GM04504 (cell line): Measurements from ENCODE around the gene WASF1.
"Not testable (repeated sequence)": the region's sequence is repeated elsewhere in the genome, so short reads cannot be mapped to it uniquely, and the experiment has no call there.

Experiments used
- DNase-seq: peaks from one replicate; pipeline ENCODE4 v3.0.0-alpha.2; 2012; ENCODE audit warnings: low read depth

Gene WASF1

DNA sequence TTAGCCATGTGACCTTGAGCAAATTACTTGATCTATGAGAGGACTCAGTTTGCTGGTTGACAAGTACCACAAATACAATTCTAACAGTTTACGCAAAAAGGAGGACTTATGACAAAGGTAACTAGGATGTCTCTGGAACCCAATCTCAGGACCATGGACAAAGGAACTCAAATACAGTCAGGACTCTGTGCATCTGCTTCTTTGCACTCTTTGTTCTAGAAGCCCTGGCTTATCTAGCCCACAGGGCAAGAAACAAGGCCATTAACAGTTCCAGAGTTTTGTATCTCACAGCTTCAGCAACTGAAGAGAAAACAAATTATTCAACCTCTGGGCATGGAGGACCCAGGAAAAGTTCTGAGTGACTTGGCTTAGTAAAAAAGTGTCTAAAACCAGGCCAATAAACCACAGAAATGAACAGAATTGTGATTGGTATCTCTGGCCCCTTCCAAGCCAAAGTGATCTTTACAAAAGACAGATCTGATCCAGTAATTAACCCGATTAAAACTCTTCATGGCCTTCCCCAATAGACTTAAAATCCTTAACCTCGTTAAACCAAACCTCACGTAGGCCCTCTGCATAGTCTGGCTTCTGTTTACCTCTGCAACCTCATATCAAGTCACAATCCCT, 5.9 kb downstream of the WASF1 start:
- DNase-seq, result no peak

DNA sequence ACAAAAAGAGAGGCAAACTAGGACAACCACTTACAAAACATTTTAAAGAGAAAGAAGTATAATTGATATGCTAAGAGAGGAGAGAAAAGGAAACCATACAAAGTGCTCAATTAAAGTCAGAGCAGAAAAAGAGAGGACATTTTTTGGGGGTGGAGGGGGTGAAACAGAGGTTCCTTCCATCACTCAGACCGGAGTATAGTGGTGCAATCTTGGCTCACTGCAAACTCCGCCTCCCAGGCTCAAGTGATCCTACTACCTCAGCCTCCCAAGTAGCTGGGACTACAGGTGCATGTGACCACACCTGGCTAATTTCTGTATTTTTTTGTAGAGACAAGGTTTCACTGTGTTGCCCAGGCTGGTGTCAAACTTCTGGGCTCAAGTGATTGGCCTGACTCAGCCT, 9.4 kb downstream of the WASF1 start:
- DNase-seq, result no peak

DNA sequence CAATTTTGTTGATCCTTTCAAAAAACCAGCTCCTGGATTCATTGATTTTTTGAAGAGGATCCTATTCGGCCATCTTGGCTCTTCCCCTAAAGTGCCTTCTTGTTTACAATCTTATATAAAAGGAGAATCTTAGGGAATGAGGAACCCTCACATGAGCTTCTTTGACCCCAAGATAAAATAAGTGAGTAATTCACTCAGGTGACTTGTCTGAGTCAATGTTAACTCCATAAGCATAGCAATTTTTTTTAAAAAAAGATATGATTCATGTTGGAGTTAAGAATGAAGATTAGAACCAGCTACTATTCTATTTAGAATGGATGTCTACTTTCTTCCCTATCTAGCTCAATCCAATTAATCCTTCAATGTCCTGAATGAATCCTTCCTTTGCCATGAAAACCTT, 21.0 kb downstream of the WASF1 start:
- no peak for DNase-seq

DNA sequence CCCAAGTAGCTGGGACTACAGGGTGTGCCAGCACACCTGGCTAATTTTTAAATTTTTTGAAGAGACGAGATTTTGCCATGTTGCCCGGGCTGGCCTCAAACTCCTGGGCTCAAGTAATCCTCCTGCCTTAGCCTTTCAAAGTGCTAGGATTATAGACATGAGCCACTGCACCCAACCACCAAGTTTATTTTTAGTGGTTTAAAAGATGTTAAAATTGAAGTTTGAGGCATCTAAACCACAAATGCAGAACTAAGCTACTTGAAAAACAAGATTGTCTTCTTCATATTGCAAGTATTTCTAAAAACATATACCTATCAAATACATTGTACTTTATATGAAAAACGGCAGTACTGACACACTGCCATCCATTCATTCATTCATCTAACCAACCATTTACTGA, 31.6 kb downstream of the WASF1 start:
- no peak for DNase-seq

DNA sequence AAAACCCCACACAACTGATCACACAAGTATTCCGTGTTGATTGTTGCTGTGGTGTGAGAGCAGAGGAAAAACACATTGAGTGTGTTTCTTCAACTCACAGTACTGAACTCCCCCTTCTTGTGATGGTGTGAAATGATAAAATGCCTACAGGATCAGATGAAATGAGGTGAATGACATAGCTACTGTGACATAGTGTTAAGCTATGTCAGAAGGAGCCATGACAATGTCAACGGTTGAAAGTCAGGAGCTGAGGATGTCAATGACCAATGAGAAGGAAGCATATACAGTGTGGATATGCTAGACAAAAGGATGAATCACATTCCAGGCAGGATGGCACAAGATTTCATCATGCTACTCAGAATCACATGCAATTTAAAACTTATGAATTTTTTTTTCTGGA, 38.8 kb downstream of the WASF1 start:
- DNase-seq, result peak; percentile 22

DNA sequence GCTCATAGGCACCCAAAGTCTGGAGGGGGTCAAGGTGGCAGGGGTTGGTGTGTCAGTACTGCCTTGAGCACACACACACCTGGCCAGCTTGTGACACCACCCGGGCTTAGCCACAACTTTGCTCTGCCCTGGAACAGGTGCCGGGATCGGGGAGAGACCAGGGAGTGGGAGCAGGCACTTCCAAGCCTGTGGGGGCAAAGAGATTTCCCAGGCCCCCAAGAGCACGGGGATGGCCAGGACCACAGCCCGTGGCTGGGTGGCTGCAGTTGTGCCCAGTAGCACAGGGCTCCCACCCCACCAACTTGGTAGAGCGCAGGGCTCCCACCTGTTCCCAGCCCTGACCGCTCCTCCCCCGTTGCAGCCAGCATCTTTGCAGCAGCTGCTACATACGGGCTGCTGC, 40.4 kb downstream of the WASF1 start:
- no peak for DNase-seq

DNA sequence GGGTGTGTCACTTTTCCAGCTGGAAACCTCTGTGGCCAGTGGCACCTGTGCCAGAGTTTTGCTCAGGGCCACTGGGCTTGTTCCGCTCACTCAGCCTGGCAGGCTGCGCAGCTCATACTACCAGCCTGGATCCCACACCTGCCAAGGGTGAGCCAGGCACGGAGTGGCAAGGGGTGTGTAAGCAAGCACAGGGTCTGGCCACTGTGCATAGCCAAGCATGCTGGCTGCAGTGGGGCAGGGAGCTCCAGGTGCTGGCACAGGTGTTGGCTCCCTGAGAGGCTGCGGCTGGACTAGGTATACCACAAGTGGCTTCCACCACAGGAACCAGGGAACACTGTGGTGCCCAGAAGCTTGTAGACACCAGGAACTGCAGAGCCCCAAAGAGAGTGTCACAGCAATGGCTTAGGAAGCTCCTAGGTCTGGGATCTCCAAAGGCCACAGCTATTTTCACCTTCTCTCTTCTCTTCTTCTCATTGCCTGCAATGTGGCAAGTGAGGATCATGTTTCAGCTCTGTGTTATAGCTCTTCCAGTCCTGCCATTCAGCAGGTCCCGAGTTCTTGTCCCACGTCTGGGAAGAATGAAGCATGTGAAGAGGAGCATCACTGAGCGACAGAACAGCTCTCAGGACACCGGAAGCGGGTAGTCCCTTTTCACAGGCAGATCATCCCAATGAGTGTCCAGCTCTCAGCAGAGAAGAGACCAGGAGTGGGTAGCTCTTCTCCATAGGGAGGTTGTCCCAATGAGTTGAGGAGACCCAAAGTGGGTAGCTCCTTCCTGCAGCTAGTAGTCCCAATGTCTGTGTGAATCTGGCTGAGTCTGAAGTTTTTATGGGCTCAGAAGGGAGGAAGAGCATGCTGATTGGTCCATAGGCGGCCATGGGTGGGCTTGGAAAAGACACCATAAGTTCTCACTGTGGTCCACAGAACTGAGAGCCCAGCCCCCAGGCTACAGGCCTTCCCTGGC, 41.3 kb downstream of the WASF1 start:
- no peak for DNase-seq

DNA sequence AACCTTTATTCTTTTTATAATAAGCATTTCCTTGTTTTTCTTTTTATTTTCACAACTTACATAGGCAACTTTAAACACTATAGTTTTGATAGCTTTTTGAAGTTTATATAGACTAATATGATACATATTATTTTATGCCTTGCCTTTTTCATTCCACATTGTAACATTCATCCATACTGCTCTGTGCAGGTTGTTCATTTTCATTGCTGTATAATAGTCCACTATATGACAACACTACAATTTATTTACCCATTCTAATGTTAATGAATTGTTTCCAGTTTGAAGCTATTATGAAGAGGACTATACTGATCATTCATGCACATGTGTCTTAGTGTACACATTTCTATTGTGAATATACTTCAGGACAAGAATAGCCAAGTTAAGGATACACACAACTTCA, 49.1 kb downstream of the WASF1 start:
- no peak for DNase-seq

DNA sequence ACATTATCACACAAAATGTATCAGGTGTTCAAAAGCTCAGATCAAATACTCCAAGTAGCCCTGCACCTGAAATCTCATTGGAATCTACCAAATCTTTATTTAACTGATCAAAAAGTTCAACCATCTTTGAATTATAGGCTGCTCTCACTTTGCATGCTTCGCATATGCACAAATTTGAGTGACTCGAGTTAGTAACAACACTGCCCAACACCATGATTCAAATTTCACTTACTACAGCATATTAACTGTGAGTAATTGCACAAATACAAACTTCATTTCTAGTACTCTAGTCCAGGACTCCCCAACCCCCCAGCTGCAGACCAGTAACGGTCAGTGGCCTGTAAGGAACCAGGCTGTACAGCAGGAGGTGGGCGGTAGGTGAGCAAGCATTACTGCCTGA, 51.1 kb downstream of the WASF1 start:
- DNase-seq, result no peak

DNA sequence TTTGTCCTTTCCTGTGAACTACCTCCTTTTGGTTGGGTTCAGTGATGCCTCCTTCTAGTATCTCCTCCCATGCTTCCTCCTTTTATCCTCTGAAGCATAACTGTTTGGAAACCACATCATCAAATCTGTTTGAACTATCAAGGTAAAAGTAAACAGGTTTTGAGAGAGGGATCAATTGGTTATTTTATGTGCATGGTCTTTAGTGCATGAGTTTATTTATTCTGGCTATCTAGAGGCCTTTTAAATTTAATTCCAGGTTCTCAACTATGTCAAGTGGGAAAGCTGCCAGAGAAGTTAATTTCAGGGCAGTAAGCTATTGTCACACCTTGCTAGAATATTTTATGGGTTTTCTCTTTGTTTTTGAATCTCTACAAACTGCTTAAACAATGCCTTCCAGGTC, 54.1 kb downstream of the WASF1 start:
- no peak for DNase-seq

DNA sequence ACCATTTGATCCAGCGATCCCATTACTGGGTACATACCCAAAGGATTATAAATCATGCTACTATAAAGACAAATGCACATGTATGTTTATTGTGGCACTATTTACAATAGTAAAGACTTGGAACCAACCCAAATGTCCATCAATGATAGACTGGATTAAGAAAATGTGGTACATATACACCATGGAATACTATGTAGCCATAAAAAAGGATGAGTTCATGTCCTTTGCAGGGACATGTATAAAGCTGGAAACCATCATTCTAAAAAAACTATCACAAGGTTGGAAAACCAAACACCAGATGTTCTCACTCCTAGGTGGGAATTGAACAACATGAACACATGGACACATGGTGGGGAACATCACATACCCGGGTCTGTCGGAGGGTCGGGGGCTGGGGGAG, 57.8 kb downstream of the WASF1 start:
- not testable (repeated sequence) for DNase-seq

DNA sequence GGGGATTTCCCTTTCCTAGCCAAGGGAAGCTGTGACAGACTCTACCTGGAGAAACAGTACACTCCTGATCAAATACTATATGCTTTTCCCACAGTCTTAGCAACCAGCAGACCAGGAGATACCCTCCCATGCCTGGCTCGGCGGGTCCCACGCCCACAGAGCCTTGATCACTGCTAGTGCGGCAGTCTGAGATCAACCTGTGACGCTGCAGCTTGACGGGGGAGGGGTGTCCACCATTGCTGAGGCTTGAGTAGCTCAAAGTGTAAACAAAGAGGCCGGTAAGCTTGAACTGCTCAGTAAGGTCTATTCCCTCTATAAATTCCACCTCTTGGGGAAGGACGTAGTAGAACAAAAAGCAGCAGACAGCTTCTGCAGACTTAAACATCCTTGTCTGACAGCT, 63.2 kb downstream of the WASF1 start:
- no peak for DNase-seq

DNA sequence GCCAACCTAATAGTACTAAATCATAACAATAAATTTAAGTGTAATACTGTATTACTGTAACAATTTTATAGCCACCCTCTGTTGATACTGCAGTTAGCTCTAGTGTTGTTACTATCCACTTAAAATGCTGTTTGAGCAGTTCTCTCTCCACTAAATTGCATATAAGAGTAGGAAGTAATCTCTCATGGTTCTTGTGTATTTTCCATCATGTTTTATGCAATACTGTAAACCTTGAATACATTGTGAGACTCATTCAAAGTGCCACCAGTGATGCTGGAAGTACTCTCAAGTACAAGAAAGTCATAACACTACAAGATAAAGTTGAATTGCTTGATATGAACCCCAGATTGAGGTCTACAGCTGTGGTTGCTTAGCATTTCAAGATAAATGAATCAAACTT, 65.5 kb downstream of the WASF1 start:
- no peak for DNase-seq

DNA sequence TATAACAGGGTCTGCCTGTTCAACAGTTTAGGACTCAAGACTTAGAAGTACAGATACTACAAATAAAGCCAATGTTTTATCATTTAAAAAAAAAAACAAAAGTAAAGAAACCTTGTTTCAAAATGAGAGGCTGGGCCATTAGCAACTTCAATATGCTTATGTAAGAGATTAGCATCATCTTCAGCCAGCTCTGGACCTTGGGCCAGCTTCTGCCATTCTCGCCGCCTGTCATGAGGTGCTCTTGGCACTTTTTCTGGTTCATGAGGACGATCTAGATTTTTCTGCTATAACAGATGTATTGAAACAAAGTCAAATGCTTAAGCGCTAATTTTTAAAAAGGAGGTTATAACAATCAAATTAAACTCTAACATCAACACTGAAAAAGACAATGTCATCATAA, 74.2 kb downstream of the WASF1 start:
- no peak for DNase-seq

DNA sequence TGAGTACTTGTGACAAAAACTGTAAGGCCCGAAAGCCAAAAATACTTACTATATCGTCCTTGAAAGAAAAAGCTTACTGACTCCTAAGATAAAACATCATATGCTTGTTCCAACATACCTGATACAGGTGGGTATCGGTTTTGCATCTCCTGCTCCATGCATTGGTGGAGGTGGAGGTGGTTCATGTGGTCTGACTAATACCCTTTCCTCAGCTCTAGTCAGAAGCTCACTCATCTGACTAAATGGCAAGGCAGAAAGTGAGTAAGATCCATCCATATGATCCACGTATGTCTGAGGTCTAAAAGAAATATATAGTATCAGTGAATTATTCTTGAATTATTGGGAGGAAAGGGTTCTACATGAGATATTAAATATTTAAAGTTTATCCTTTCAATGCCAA, 76.2 kb downstream of the WASF1 start:
- DNase-seq, result no peak

DNA sequence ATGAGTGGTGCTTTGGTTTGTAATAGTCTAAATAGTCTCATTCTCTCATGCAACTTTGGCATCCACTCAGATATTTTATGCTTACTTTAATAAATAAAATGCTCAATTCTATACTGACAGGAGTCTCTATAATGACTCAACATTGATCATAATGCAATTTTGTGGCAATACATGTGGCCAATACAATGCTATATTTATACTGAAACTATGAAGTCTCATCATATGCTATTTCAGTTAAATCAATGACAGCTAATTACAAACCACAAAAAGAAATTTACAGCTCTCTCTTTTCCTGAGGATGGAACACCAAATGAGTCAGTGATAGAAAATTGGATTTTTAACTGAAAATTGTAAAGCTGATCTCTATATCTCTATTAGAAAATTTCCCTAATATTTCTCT, 77.1 kb downstream of the WASF1 start:
- DNase-seq, result no peak

DNA sequence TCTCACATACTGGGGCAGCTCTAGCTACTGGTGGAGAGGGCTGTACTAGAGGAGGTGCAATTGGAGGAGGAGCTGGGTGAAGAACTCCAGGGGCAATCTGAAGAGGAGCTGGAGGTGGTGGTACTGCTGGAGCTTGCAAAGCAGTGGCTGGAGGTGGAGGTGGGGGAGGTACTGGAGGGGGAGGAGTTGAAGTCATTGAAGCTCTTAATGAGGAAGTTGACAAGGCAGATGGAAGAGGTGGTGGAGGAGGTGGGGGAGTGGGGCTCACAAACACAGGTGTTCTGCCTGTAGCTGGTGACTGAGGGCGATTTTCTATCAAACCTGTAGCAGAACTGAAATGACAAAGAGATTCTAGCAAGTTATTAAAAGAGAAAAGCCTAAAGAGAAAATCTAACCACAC, 77.6 kb downstream of the WASF1 start:
- no peak for DNase-seq

DNA sequence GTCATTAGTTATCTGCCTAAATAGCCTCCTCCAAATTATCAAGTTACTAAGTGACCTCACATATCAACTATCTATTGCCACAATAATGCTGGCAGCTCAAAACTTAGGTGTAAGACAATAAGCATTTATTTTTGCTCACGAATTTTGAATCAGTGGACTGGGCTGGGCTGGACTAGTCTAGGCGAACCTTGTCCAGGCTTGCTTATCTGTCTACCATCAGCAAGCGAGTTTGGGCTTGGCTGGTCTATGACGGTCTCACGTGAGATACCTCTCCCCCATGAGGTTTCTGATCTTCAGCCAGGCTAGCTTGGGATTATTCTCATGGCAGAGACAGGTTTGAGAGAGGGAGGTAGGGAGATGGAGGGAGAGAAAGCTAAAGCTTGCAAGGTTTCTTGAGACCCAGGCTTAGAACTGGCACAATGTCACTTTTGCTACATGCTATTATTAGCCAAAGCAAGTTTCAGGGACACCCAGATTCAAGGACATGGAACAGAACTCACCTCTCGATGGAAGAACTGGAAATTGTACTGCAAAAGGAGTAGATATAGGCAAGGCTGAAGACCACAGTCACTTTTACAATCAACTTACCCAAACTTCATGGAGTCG, 80.9 kb downstream of the WASF1 start:
- DNase-seq, result no peak

DNA sequence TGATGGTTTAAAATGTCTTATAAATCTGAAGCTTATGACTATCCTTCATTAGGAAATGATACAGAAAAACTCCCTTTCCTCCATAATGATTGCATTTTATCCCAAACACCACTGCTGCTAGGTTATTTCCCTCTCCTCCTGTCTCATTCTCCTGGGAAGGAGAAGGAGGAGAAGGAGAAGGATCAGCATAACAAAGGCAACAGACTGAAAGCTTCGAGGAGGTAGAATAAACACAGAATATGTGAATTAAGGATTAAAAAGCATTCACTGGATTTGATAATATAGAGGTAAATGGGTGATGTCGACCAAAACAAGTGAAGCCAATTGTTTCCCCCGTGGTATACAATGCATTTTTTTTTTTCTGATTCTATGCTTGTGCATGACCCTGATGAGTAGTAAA, 82.0 kb downstream of the WASF1 start:
- DNase-seq, result no peak

DNA sequence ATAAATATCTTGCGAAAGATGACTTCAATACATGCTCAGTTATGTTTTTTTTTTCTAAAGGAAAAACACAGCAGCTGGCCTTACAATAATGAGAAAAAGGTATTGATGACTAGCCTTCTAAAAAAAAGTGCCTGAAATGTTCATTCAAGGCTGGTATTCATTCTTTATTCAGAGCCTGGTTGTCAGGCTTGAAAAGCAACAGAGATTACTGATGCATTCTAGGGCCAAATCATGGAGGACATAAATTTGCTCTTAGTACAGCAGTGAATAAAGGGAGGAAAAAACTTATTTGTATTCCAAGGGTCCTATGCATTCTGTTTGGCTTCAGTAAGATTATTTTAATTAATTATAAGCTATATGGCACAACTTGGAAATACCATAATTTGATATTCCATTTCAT, 83.5 kb downstream of the WASF1 start:
- DNase-seq, result no peak

DNA sequence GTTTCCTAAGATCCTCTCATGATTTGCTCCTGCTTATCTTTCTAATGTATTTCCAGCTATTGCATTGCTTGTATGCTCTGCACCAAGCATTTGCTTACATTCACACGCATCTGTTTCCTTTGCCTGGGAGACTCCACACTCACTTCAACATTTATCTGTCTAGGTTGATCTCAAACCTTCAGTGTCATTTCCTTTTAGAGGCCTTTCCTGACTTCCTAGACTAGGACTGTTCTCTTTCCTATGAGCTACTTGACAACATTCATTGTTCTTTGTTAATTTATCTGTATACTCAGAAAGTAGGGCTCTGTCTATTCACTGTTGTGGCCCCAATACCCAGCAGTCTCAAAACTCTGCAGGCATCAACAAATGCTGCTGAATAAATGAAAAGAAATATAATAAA, 84.4 kb downstream of the WASF1 start:
- DNase-seq, result no peak

DNA sequence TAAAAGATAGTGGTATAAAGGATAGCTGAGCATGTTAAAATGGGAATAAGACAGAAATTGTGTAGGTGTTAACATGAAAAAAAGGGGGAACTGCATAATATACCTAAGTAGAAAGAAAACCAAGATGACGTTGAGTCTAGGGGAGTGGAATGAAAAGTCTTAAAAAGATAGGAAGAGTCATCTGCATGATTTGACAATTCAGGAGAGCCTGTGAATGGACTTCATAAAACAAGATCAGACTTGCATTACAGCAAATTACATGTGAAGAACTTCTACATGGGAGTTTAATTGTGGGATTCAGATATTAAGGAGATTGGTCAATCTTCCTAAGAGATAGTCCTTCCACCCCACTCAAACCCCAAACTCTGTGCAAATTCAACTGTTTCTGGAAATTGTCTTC, 85.5 kb downstream of the WASF1 start:
- no peak for DNase-seq

DNA sequence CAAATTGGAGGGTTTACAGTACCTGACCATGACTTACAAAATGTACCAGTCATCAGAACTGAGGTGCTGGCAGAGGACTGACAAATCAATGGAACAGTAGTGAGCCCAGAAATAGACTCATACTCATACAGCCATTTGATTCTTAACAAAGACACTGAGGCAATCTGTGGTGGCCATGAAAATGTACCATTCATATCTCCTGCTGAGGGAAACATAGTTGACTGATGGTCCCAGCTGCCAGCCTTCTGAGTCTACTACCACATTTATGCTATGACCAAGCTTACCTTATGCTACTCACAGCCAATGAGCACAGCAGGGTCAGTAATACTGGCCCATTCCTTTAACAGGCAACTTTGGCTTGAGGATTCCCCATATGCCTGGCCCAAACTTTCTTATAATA, 88.6 kb downstream of the WASF1 start:
- no peak for DNase-seq
